Breast epithelium (tissue), 3 donors: Measurements from ENCODE around the gene GNAQ.

ENCODE experiments used
- CTCF ChIP-seq, 3 donors: fragments of 450-650 bp; IDR thresholded peaks; one replicate each; pipeline ENCODE4 v1.5.1; 2016 to 2017; ENCODE audit warnings: antibody characterized with exemption in 3 of 3, mild to moderate bottlenecking in 3 of 3, moderate library complexity in 3 of 3
- POLR2A ChIP-seq: fragments of 450-650 bp; IDR thresholded peaks from one replicate; pipeline ENCODE4 v1.6.1; 2016; ENCODE audit warnings: antibody characterized with exemption, mild to moderate bottlenecking, moderate library complexity

- TF ChIP-seq CTCF (IDR thresholded peaks at IDR 0.05) = no peak
- TF ChIP-seq POLR2A = no peak
These were observed 184.5 kb downstream of the GNAQ start for GRCh38 chr9:77847059-77847499.
